ENCODE results near the gene ITLN2. TPM values are rescaled to one million over a fixed set of nuclear protein-coding genes. Genes with fewer than 3 reads are reported as not detected.
"Not testable (repeated sequence)": the region's sequence is repeated elsewhere in the genome, so short reads cannot be mapped to it uniquely, and the experiment has no call there.

Gene ITLN2
- total RNA-seq, 5 donors from 2014 or later (not counting 1 experiment from before 2014, with no cell fraction given) = not detected

- ChIA-PET CTCF (interaction anchor here (0.7 to 2.2 kb wide), 6 partner anchors 25 to 905 kb away, joined by 3 to 7 read pairs (median 4); partner anchors contain the start of gene F11R (in 1 of the 2)), POLR2A (no interaction called here)
- H3K27me3 Mint-ChIP-seq = no peaks in the 10 kb centered on the region
- H3K4me1 Mint-ChIP-seq = peaks cover 5 to 8% (median 5%) of the 10 kb centered on the region in 3 donors
- Histone ChIP-seq H3K4me1 (ENCODE audit: control insufficient read depth in 1 of 2, extremely low read depth in 1 of 2, insufficient read depth in 2 of 2, low read length in 2 of 2) (peaks cover 0 to 4% of the 10 kb centered on the region in 2 experiments), H3K4me3 (ENCODE audit: control insufficient read depth in 1 of 2, extremely low read depth in 1 of 2, low read length in 1 of 2) (no peak overlapping the region), H3K27me3 (replicated peaks in 1 of 2; ENCODE audit: control insufficient read depth in 2 of 2, extremely low read depth in 1 of 2, insufficient read depth in 2 of 2, low read length in 1 of 2) (no peaks in the 10 kb centered on the region), H3K27ac (ENCODE audit: low read length) (no peak overlapping the region), H3K36me3 (ENCODE audit: control insufficient read depth in 2 of 2, extremely low read depth in 1 of 2, insufficient read depth in 1 of 2, low read length in 1 of 2) (peaks cover 6 to 28% of the 10 kb centered on the region in 2 donors), H3K9me3 (no peaks in the 10 kb centered on the region)
- no CpG with 5 or more reads among the region's 3 CpGs for WGBS (ENCODE audit: insufficient coverage)
- no peaks in the 10 kb centered on the region for H3K9me3 Mint-ChIP-seq
- H3K27ac Mint-ChIP-seq = no peak overlapping the region
- DNase-seq (no peak), ATAC-seq (replicated peaks in 1 of 4) (no peak)
- H3K36me3 Mint-ChIP-seq = peaks cover 23% of the 10 kb centered on the region
- H3K4me3 Mint-ChIP-seq = no peak overlapping the region
Observed at GRCh38 chr1:160996178-160996577, 41.6 kb upstream of the ITLN2 start.

- ATAC-seq (replicated peaks in 1 of 4) = no peak
- WGBS (ENCODE audit: insufficient coverage) = 55% methylated on average over 2 of the region's 14 CpGs
- ChIA-PET CTCF (interaction anchor here in 1 of 2 donors (0.7 to 1.6 kb wide), 3 partner anchors 27 to 158 kb away, joined by 3 to 6 read pairs (median 4); partner anchors contain the start of gene F11R), POLR2A (no interaction called here)
- DNase-seq = peak in 1 of 35 experiments; percentile 26
- Histone ChIP-seq H3K27ac (ENCODE audit: low read length) (no peak overlapping the region), H3K27me3 (replicated peaks in 1 of 2; ENCODE audit: control insufficient read depth in 2 of 2, extremely low read depth in 1 of 2, insufficient read depth in 2 of 2, low read length in 1 of 2) (no peaks in the 10 kb centered on the region), H3K4me3 (ENCODE audit: control insufficient read depth in 1 of 2, extremely low read depth in 1 of 2, low read length in 1 of 2) (no peak overlapping the region), H3K4me1 (ENCODE audit: control insufficient read depth in 1 of 2, extremely low read depth in 1 of 2, insufficient read depth in 2 of 2, low read length in 2 of 2) (peaks cover 3 to 14% of the 10 kb centered on the region in 2 experiments), H3K36me3 (ENCODE audit: control insufficient read depth in 2 of 2, extremely low read depth in 1 of 2, insufficient read depth in 1 of 2, low read length in 1 of 2) (peaks cover 6% of the 10 kb centered on the region in 2 donors), H3K9me3 (no peaks in the 10 kb centered on the region)
- no peak overlapping the region for H3K27ac Mint-ChIP-seq
- no peaks in the 10 kb centered on the region for H3K27me3 Mint-ChIP-seq
- no peak overlapping the region for H3K4me3 Mint-ChIP-seq
- no peaks in the 10 kb centered on the region for H3K9me3 Mint-ChIP-seq
- H3K4me1 Mint-ChIP-seq = peaks cover 7 to 16% (median 7%) of the 10 kb centered on the region in 3 donors
- H3K36me3 Mint-ChIP-seq = peaks cover 4% of the 10 kb centered on the region
Observed at GRCh38 chr1:160993544-160994193, 39.1 kb upstream of the ITLN2 start.

GRCh38 chr1:160992036-160992435, 37.4 kb upstream of the ITLN2 start:
- not testable (repeated sequence) for H3K4me3 ChIP-seq (ENCODE audit: control insufficient read depth in 1 of 2, extremely low read depth in 1 of 2, low read length in 1 of 2); DNase-seq; H3K36me3 Mint-ChIP-seq; H3K27ac ChIP-seq (ENCODE audit: low read length); H3K4me1 ChIP-seq (ENCODE audit: control insufficient read depth in 1 of 2, extremely low read depth in 1 of 2, insufficient read depth in 2 of 2, low read length in 2 of 2); H3K27ac Mint-ChIP-seq; H3K9me3 ChIP-seq; H3K9me3 Mint-ChIP-seq; H3K4me1 Mint-ChIP-seq; H3K36me3 ChIP-seq (ENCODE audit: control insufficient read depth in 2 of 2, extremely low read depth in 1 of 2, insufficient read depth in 1 of 2, low read length in 1 of 2); H3K4me3 Mint-ChIP-seq; ATAC-seq (replicated peaks in 1 of 4); H3K27me3 Mint-ChIP-seq; H3K27me3 ChIP-seq (replicated peaks in 1 of 2; ENCODE audit: control insufficient read depth in 2 of 2, extremely low read depth in 1 of 2, insufficient read depth in 2 of 2, low read length in 1 of 2)
- ChIA-PET CTCF (interaction anchor here (0.6 to 1.0 kb wide), 7 partner anchors 13 to 222 kb away, joined by 3 to 4 read pairs (median 4); no protein-coding TSS in a partner anchor), POLR2A (interaction anchor here (0.6 to 0.7 kb wide), 2 partner anchors 44 to 53 kb away, joined by 3 to 6 read pairs; no protein-coding TSS in a partner anchor)
- no CpG with 5 or more reads among the region's 4 CpGs for WGBS (ENCODE audit: insufficient coverage)

DNA sequence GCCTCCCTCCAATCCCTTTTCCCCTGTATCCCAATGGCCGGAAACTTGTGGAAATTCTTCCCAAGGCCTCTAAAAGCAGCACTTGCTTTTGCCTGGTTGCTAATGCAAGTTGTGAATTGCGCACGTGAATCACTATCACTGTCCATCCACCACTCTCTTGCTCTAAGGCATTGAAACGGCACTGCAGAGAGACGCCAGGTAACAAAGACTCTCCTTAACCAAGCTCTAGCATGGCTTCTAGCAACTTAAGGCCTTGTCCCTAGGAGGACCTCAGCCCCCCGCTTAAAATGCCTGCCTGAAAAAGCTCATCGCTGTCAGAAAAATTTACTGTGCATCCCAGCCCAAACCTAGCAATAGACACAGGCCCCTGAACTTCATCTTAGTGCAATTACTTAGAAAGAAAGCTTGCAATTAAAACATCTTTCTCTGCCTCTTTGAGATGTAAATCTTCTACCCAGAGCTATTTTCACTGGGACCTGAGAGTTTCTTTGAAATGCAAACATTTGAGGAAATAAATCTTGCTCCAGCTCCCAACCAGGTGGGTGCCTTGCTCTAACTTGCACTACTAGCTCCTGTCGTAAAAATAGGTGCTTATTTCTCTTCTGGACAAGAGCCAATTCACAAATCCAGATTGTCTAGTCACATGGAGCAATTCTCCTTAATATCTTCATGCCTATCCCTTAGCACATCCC, 32.9 kb upstream of the ITLN2 start:
- Mint-ChIP-seq H3K27ac (no peak overlapping the region), H3K4me3 (no peak overlapping the region), H3K9me3 (no peaks in the 10 kb centered on the region), H3K36me3 (no peaks in the 10 kb centered on the region), H3K4me1 (peaks cover 2 to 8% (median 2%) of the 10 kb centered on the region in 3 donors), H3K27me3 (peaks cover 6 to 8% of the 10 kb centered on the region in 2 donors)
- Histone ChIP-seq H3K27me3 (replicated peaks in 1 of 2; ENCODE audit: control insufficient read depth in 2 of 2, extremely low read depth in 1 of 2, insufficient read depth in 2 of 2, low read length in 1 of 2) (peaks cover 0 to 11% of the 10 kb centered on the region in 2 experiments), H3K4me1 (ENCODE audit: control insufficient read depth in 1 of 2, extremely low read depth in 1 of 2, insufficient read depth in 2 of 2, low read length in 2 of 2) (peaks cover 3 to 10% of the 10 kb centered on the region in 2 experiments), H3K27ac (ENCODE audit: low read length) (no peak overlapping the region), H3K36me3 (ENCODE audit: control insufficient read depth in 2 of 2, extremely low read depth in 1 of 2, insufficient read depth in 1 of 2, low read length in 1 of 2) (no peaks in the 10 kb centered on the region), H3K9me3 (no peaks in the 10 kb centered on the region), H3K4me3 (ENCODE audit: control insufficient read depth in 1 of 2, extremely low read depth in 1 of 2, low read length in 1 of 2) (no peak overlapping the region)
- ATAC-seq (replicated peaks in 1 of 4) (no peak), DNase-seq (no peak)
- 88% methylated on average over 6 of the region's 8 CpGs for WGBS (ENCODE audit: insufficient coverage)
- POLR2A ChIA-PET = interaction anchor here in 1 of 2 donors (0.7 kb wide), 1 partner anchor 307 kb away, joined by 3 read pairs; no protein-coding TSS in a partner anchor
- CTCF ChIA-PET = interaction anchor here (0.5 to 1.2 kb wide), 6 partner anchors 10 to 319 kb away, joined by 3 to 12 read pairs (median 4); no protein-coding TSS in a partner anchor

GRCh38 chr1:160985723-160986122, 31.1 kb upstream of the ITLN2 start:
- no peaks in the 10 kb centered on the region for H3K36me3 Mint-ChIP-seq
- no peak overlapping the region for H3K4me3 Mint-ChIP-seq
- peaks cover 19 to 25% of the 10 kb centered on the region in 2 donors for H3K27me3 Mint-ChIP-seq
- no peak overlapping the region for H3K27ac Mint-ChIP-seq
- ATAC-seq (replicated peaks in 1 of 4) (no peak), DNase-seq (no peak)
- peaks cover 12 to 18% (median 16%) of the 10 kb centered on the region in 3 donors for H3K4me1 Mint-ChIP-seq
- H3K36me3 ChIP-seq (ENCODE audit: control insufficient read depth in 2 of 2, extremely low read depth in 1 of 2, insufficient read depth in 1 of 2, low read length in 1 of 2) = no peaks in the 10 kb centered on the region
- H3K27me3 ChIP-seq (replicated peaks in 1 of 2; ENCODE audit: control insufficient read depth in 2 of 2, extremely low read depth in 1 of 2, insufficient read depth in 2 of 2, low read length in 1 of 2) = peaks cover 0 to 29% of the 10 kb centered on the region in 2 experiments
- peaks cover 3 to 21% of the 10 kb centered on the region in 2 experiments for H3K4me1 ChIP-seq (ENCODE audit: control insufficient read depth in 1 of 2, extremely low read depth in 1 of 2, insufficient read depth in 2 of 2, low read length in 2 of 2)
- ChIA-PET CTCF (interaction anchor here in 1 of 2 donors (0.6 to 0.7 kb wide), 4 partner anchors 113 to 262 kb away, joined by 3 to 7 read pairs (median 4); partner anchors contain the start of gene KLHDC9), POLR2A (no interaction called here)
- no peak overlapping the region for H3K27ac ChIP-seq (ENCODE audit: low read length)
- no peaks in the 10 kb centered on the region for H3K9me3 ChIP-seq
- H3K9me3 Mint-ChIP-seq = no peaks in the 10 kb centered on the region
- WGBS (ENCODE audit: insufficient coverage) = 89% methylated on average over 3 of the region's 4 CpGs
- no peak overlapping the region for H3K4me3 ChIP-seq (ENCODE audit: control insufficient read depth in 1 of 2, extremely low read depth in 1 of 2, low read length in 1 of 2)
